Measurements from ENCODE around the gene TEX14. TPM values are rescaled to one million over a fixed set of nuclear protein-coding genes. Genes with fewer than 3 reads are reported as not detected.

Gene TEX14
- total RNA-seq, 4 donors from 2014 or later: 0.11 to 2.3 (median 0.27) TPM

DNA sequence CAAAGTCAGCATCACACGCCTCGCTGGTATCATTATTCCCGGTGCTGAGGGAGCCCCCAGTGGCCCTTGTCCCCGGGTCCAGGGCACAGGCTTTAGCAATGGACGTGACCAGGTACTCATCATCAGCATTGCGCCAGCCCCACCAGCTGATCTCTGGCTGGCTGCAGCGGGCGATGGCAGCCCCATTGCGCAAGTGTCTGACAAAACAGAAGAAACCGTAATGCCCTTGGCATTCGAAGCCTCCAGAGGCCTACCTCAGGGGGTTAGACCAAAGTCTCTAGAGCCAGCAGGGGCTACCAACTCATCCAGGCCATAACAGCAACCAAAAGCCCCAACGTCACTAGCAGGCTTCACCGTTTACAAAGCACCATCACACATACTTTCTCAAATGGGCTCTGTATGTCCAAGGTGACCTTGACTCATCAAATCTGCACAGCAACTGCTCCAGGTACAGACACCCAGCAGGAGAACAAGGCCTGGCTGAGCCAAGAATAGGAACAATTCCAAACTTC lies 184.7 kb downstream of the TEX14 start:
- intact Hi-C loops (cut with DNase I): no loop called here
- peaks cover 88 to 95% of the 10 kb centered on the region in 2 donors for H3K36me3 ChIP-seq

More for the DNA sequence above, 184.7 kb downstream of the TEX14 start:
- no peak for DNase-seq
- Histone ChIP-seq H3K27me3 (no peaks in the 10 kb centered on the region), H3K9me3 (no peaks in the 10 kb centered on the region), H3K27ac (no peak overlapping the region), H3K4me1 (no peaks in the 10 kb centered on the region), H3K4me3 (replicated peaks in 1 of 3) (no peak overlapping the region)
- 97% methylated on average over 13 of the region's 13 CpGs for WGBS, 2 donors
- TF ChIP-seq, protein P1, sequence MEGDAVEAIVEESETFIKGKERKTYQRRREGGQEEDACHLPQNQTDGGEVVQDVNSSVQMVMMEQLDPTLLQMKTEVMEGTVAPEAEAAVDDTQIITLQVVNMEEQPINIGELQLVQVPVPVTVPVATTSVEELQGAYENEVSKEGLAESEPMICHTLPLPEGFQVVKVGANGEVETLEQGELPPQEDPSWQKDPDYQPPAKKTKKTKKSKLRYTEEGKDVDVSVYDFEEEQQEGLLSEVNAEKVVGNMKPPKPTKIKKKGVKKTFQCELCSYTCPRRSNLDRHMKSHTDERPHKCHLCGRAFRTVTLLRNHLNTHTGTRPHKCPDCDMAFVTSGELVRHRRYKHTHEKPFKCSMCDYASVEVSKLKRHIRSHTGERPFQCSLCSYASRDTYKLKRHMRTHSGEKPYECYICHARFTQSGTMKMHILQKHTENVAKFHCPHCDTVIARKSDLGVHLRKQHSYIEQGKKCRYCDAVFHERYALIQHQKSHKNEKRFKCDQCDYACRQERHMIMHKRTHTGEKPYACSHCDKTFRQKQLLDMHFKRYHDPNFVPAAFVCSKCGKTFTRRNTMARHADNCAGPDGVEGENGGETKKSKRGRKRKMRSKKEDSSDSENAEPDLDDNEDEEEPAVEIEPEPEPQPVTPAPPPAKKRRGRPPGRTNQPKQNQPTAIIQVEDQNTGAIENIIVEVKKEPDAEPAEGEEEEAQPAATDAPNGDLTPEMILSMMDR (IDR thresholded peaks at IDR 0.05): no peak
- TF ChIP-seq POLR2A (IDR thresholded peaks at IDR 0.05): no peak

Small RNA genes within 50 kb of the gene (small RNA-seq; reads per million reads assigned to genes)
- not detected for gene AC011195.1
- not detected for gene RF00012
- not detected for gene RNU1-108P
- gene RNU1-52P: not detected
- gene RNU1-85P: not detected

Other genes with a start within 250 kb of the TEX14 start
- gene HSF5, start 203.6 kb downstream of the TEX14 start, total RNA-seq: under 1 TPM; 0.10 to 0.25 (median 0.12) TPM
- 10 to 100 TPM; 35.1 to 97.8 (median 65.2) TPM for gene MTMR4, start 177.4 kb downstream of the TEX14 start, total RNA-seq
- gene RAD51C, start 557 bp upstream of the TEX14 start, total RNA-seq: 10 to 100 TPM in 3 of 4 donors, 1 to 10 TPM in 1; 8.8 to 20.4 (median 12.4) TPM
- gene PPM1E, start 63.8 kb upstream of the TEX14 start, total RNA-seq: under 1 TPM in 3 of 4 donors, not detected in 1; 0.11 to 0.13 (median 0.13) TPM